HepG2 (cell line): ENCODE data around the gene AK3. TPM values are rescaled to one million over a fixed set of nuclear protein-coding genes. Genes with fewer than 3 reads are reported as not detected.
A peak's percentile ranks its signal among the peaks of the same experiment; 100 is the strongest.

Experiments
- BRD4 ChIP-seq: sonication (generic); formaldehyde crosslinking; IDR thresholded peaks from 2 replicates; pipeline ENCODE4 v1.4.0; 2020; ENCODE audit warnings: missing genetic modification reagents
- CREB1 ChIP-seq, 2 experiments: fragments of 450-650 bp in 1 of 2; IDR thresholded peaks; 2 replicates each; pipeline ENCODE4 v1.6.1; 2016 to 2017; ENCODE audit warnings: control low read depth in 1 of 2, mild to moderate bottlenecking in 1 of 2, missing compliant biosample characterization in 1 of 2, missing genetic modification characterization in 1 of 2
- IRX3 ChIP-seq: sonication (generic); formaldehyde crosslinking; IDR thresholded peaks from 2 replicates; pipeline ENCODE4 v1.8.1; 2023; ENCODE audit warnings: mild to moderate bottlenecking, low read depth, missing genetic modification reagents, borderline replicate concordance
- KDM2A ChIP-seq: sonication (generic); formaldehyde crosslinking; IDR thresholded peaks from 2 replicates; pipeline ENCODE4 v1.4.0; 2020; ENCODE audit warnings: low read depth, missing genetic modification reagents, borderline replicate concordance
- NFE2 ChIP-seq: sonication (generic); formaldehyde crosslinking; IDR thresholded peaks from 2 replicates; pipeline ENCODE4 v1.4.0; 2020; ENCODE audit warnings: missing genetic modification reagents
- PRDM4 ChIP-seq: sonication (generic); formaldehyde crosslinking; IDR thresholded peaks from 2 replicates; pipeline ENCODE4 v1.9.0; 2021; ENCODE audit warnings: missing genetic modification reagents, borderline replicate concordance
- RFXAP ChIP-seq: sonication (generic); formaldehyde crosslinking; IDR thresholded peaks from 2 replicates; pipeline ENCODE4 v1.4.0; 2020; ENCODE audit warnings: missing genetic modification reagents, borderline replicate concordance
- SMARCE1 ChIP-seq: fragments of 450-650 bp; IDR thresholded peaks from 2 replicates; pipeline ENCODE4 v1.6.1; 2017; ENCODE audit warnings: borderline replicate concordance
- ZHX1 ChIP-seq: sonication (generic); formaldehyde crosslinking; IDR thresholded peaks from 2 replicates; pipeline ENCODE4 v1.8.1; 2022; ENCODE audit warnings: low read depth, mild to moderate bottlenecking, missing genetic modification reagents
- ZNF878 ChIP-seq: sonication (generic); formaldehyde crosslinking; IDR thresholded peaks from 2 replicates; pipeline ENCODE4 v1.8.1; 2023; ENCODE audit warnings: mild to moderate bottlenecking, missing genetic modification reagents, moderate library complexity
- ZSCAN20 ChIP-seq: sonication (generic); formaldehyde crosslinking; IDR thresholded peaks from 2 replicates; pipeline ENCODE4 v1.4.0; 2020; ENCODE audit warnings: missing genetic modification reagents, mild to moderate bottlenecking, borderline replicate concordance
- polyA plus RNA-seq, 8 experiments: library from polyadenylated mRNA; depleted of rRNA in 3 of 8; stranded (reverse) in 7 of 8; unstranded in 1 of 8; fragments of >200 nt; fragmentation: Illumina TruSeq in 4 of 8; extraction: Trizol in 4 of 8; gene quantifications; 2 replicates each; pipeline versions ENCODE4 v1.2.1 to v1.2.3, GENCODE V29; 2011 to 2016; ENCODE audit warnings: low read depth in 4 of 8, missing spikeins in 1 of 8, mixed read lengths in 1 of 8; ENCODE audit not compliant: insufficient read depth in 1 of 8
- total RNA-seq, 5 experiments: library from RNA; depleted of rRNA; stranded (reverse); fragments of >200 nt; fragmentation: Illumina TruSeq; extraction: Trizol; gene quantifications; 2 replicates each; pipeline ENCODE4 v1.2.3, GENCODE V29; 2016; ENCODE audit warnings: low read depth in 1 of 5
- TF ChIP-seq, protein P1 (sequence below), 2 experiments: fragments of 450-650 bp in 1 of 2; sonication (generic) in 1 of 2; formaldehyde crosslinking in 1 of 2; IDR thresholded peaks; 2 replicates each; pipeline versions ENCODE4 v1.6.1 to v1.8.0; 2016 to 2022; ENCODE audit warnings: antibody characterized with exemption in 1 of 2, mild to moderate bottlenecking in 1 of 2, missing genetic modification reagents in 1 of 2

Gene AK3
- total and polyA plus RNA-seq, 2 of the 13 experiments (the other 11 are each of a cell fraction or from before 2014, with no cell fraction given): 76.8 to 109 TPM

- no peak for TF ChIP-seq PRDM4
- TF ChIP-seq, protein P1, sequence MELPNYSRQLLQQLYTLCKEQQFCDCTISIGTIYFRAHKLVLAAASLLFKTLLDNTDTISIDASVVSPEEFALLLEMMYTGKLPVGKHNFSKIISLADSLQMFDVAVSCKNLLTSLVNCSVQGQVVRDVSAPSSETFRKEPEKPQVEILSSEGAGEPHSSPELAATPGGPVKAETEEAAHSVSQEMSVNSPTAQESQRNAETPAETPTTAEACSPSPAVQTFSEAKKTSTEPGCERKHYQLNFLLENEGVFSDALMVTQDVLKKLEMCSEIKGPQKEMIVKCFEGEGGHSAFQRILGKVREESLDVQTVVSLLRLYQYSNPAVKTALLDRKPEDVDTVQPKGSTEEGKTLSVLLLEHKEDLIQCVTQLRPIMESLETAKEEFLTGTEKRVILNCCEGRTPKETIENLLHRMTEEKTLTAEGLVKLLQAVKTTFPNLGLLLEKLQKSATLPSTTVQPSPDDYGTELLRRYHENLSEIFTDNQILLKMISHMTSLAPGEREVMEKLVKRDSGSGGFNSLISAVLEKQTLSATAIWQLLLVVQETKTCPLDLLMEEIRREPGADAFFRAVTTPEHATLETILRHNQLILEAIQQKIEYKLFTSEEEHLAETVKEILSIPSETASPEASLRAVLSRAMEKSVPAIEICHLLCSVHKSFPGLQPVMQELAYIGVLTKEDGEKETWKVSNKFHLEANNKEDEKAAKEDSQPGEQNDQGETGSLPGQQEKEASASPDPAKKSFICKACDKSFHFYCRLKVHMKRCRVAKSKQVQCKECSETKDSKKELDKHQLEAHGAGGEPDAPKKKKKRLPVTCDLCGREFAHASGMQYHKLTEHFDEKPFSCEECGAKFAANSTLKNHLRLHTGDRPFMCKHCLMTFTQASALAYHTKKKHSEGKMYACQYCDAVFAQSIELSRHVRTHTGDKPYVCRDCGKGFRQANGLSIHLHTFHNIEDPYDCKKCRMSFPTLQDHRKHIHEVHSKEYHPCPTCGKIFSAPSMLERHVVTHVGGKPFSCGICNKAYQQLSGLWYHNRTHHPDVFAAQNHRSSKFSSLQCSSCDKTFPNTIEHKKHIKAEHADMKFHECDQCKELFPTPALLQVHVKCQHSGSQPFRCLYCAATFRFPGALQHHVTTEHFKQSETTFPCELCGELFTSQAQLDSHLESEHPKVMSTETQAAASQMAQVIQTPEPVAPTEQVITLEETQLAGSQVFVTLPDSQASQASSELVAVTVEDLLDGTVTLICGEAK (IDR thresholded peaks at IDR 0.05): peak; percentile 60
- TF ChIP-seq, protein P1 (CRISPR knock-in tag; IDR thresholded peaks at IDR 0.05): no peak; the same call in 1 of the 2 replicates
- peak; percentile 80 for TF ChIP-seq BRD4
- peak; percentile 59; the same call in 1 of the 2 replicates for TF ChIP-seq IRX3 (CRISPR knock-in tag)
- peak; percentile 95 for TF ChIP-seq CREB1 (IDR thresholded peaks at IDR 0.05)
- peak; percentile 97 for TF ChIP-seq CREB1 (CRISPR knock-in tag; IDR thresholded peaks at IDR 0.05)
- peak; percentile 98 for TF ChIP-seq KDM2A (CRISPR knock-in tag)
- peak; percentile 90 for TF ChIP-seq ZNF878 (CRISPR knock-in tag)
- TF ChIP-seq ZHX1 (CRISPR knock-in tag): no peak; the same call in 1 of the 2 replicates
- TF ChIP-seq NFE2 (CRISPR knock-in tag): no peak; the same call in 1 of the 2 replicates
- no peak for TF ChIP-seq SMARCE1
- TF ChIP-seq RFXAP (CRISPR knock-in tag): 0 out of 2 replicates have a peak, but pooled peaks have one; percentile 67
- peak; percentile 35; the same call in 1 of the 2 replicates for TF ChIP-seq ZSCAN20 (CRISPR knock-in tag)
Observed at GRCh38 chr9:4679268-4680172, 61.5 kb downstream of the AK3 start, which contains the start of gene CDC37L1 (continued).
